DMS153 treated with DMSO at 0.1 percent for 48 hours (cell line): Measurements from ENCODE around the gene WSCD1.

Experiments
- DNase-seq: peaks from one replicate; lab custom pipeline; 2025; ENCODE audit not compliant: unreplicated experiment; lab: John Stamatoyannopoulos, UW

The WSCD1 gene

GRCh38 chr17:6059406-6059805, 10.8 kb upstream of the WSCD1 start:
- DNase-seq, result no peak

GRCh38 chr17:6061290-6061689, 8.9 kb upstream of the WSCD1 start:
- no peak for DNase-seq

DNA sequence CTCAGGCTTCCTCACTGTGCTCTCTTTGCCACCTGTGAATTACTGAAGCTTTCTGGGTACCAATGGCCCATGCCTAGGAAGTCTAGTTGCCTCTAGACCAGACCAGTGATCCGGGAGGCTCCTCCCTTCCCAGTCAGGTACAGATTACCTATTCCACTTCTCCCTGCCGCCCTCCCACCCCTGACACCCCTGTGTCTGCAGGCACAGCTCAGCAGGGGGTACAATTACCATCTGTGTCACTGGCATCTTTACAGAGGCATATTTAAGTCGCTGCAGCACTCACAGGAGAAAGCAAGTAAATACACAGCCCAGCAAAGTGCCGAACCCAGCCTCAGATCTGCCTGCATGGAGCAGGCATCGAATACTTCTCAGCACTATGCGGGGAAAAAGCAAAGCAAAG, 5.3 kb upstream of the WSCD1 start:
- DNase-seq, result no peak

GRCh38 chr17:6065351-6065750, 4.8 kb upstream of the WSCD1 start:
- DNase-seq, result no peak

- no peak for DNase-seq
Measured at GRCh38 chr17:6066183-6066948, 3.8 kb upstream of the WSCD1 start.

GRCh38 chr17:6067060-6067459, 3.1 kb upstream of the WSCD1 start:
- no peak for DNase-seq

DNA sequence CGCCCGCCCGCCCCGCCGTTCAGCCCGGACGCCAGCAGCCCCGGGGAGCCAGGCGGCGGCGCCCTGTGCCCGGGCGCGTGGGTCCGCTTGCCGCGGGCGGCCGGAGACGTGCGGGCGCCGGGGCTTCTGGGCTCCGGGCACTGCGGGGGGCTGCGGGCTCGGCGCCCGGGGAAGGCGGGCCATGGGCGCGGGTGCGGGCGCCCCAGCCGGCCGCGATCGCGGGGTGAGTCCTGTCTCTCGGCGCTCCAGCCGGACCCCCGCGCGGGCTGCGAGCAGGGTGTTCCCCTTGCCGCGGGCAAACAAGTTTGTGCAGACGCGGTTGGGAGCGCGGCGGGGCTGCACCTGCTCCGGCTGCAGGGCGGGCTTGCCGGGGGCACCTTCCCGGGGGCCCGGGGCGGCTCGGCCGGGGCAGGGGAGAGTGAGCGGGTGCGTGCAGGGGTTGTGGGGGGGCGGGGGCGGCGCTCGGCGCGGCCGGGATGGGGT, 292 bp downstream of the WSCD1 start:
- DNase-seq, result no peak

GRCh38 chr17:6070913-6071511, 833 bp downstream of the WSCD1 start:
- no peak for DNase-seq

DNA sequence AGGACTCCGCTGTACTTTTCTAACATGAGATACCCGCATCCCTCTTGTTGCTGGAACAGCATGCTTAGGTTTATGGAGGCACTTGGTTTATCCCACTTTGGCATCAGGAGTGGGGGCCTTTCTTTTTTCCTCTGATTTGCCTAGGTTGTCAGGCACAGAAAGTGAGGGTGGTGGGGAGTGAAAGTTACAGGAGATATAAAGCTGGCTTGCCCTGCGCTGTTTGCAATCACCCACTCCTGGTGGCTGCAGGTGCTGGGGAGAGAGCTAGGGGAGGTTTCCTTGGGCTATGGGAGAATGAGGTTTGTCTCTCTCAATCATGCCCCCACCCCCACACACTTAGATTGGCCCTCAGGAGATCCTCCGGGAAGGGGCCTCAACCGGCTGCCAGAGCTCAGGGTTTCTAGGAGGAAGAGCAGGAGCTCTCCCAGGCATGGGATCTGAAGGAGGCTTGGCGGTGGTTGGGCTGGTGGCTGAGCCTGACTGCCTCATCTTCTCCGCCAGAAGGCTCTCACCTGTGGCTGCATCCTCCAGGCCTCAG, 1.4 kb downstream of the WSCD1 start:
- no peak for DNase-seq

- no peak for DNase-seq
Measured at GRCh38 chr17:6072157-6072556, 2.0 kb downstream of the WSCD1 start.

DNA sequence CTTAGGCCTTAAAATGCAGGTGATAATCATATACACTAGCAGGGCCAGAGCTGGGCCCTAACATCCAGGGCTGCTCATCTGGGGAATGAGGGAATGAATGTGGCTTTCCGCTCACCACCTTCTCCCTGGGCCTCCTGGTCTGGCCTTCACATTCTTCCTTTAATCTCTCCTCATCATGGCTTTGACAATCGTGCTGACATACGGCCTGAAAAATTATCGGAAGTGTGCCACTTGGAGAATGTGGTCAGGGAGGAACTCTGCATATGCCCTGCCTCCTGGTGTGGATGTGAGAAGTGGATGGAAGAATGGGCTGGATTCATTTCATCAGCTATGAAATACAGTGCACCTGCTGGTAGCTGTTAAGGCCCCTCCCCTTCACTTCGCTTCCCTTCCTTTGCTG, 2.4 kb downstream of the WSCD1 start:
- DNase-seq, result no peak

GRCh38 chr17:6073620-6074019, 3.4 kb downstream of the WSCD1 start:
- no peak for DNase-seq

DNA sequence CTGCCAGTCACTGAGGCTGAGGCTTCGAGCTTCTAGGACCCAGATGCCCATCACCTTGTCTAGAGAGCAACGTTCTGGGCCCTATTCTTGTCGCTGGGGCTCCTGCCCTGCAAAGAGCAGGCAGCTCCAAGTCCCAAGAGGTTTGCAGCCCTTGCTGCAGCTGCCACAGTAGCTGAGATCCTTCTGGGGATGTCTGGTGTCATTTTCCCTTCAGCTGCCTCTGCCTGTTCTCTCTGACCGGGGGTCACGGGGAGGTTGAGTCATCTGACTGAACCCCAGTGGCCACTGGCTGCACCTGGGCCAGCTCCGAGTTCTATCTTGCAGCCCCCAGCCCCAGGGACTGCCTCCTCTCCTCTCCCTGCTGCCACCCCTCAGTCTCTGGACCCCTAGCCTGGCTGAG, 4.9 kb downstream of the WSCD1 start:
- DNase-seq, result no peak

- no peak for DNase-seq
Measured at GRCh38 chr17:6075845-6076244, 5.7 kb downstream of the WSCD1 start.

DNA sequence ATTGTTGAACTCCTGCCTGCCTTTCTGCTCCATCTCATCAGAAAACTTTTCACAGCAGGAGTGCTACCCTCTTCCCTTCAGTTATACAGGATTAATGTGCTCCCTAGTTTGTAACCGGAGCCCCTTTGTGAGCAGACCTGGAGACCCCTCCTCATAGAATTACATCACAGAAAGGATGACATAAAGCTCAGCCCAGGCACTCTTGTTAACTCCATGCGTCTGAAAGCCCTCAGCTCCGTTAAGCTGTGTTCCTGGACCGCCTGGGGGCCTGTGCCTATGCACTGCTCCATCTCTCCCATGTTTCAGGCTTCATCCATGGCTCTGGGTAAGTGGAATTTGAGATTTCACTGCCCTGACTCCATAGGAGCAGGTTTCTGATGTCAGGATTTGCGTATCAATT, 7.6 kb downstream of the WSCD1 start:
- no peak for DNase-seq

- DNase-seq, result no peak
Measured at GRCh38 chr17:6078458-6078871, 8.3 kb downstream of the WSCD1 start.

GRCh38 chr17:6079155-6079888, 9.1 kb downstream of the WSCD1 start:
- no peak for DNase-seq

DNA sequence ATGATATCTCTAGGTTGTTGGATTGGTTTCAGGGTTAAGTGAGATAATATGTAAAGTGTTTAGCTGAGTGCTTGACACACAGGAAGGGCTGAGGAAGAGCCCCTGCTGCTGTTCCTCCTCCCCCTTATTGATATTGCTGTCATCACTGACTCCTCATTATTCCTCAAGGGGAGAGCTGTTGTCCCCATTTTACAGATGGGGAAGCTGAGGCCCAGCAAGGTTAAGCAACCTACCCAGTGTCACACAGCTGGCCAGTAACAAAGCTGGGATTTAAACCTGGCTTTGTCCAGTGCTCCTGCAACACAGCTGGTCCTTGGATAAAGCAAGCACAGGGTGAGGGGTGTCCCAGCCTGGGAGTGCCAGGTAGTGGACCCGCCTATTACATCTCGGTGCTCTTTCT, 9.8 kb downstream of the WSCD1 start:
- no peak for DNase-seq

GRCh38 chr17:6080711-6081430, 10.7 kb downstream of the WSCD1 start:
- DNase-seq, result no peak

- no peak for DNase-seq
Measured at GRCh38 chr17:6082335-6082734, 12.2 kb downstream of the WSCD1 start.
